Measurements from ENCODE around the gene TCERG1L.

The TCERG1L gene

DNA sequence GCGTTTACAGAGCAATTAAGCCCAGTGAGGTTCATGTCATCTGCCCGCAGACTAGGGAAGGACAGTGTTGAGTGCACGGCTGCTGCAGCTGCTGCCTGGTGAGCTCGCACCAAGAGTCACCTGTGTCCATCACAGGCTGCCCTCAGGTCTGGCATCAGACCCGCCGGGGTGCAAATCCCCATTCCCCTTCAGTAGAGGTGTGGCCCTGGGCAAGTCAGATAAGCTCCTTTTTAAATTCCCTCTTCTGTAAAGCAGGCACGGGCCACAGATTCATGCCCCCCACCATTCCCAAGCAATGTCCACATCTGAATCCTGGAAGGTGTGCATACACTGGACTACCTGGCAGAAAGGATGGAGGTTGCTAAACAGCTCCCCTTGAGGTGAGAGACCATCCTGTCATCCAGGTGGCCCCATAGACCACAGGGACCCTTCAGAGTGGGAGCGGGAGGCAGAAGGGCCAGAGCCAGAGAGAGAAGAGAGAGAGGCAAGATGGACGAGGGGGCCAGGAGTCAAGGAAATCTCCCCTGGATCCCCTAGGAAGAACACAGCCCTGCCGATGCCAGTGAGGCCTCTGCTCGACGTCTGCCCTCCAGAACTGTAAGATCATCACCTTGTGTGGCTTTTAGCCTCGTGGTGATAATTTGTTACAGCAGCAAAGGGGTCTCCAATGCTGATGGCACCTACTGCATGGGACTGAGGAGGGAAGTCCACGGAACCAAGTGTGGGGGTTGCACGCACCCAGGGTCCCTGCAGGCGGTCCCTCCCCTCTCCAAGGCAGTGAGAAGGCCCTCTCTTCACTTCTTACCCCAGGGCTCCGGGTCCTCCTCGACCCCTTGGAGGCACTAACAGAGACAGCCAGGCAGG is 168.8 kb downstream of the TCERG1L start:
- TF ChIP-seq, protein P1, sequence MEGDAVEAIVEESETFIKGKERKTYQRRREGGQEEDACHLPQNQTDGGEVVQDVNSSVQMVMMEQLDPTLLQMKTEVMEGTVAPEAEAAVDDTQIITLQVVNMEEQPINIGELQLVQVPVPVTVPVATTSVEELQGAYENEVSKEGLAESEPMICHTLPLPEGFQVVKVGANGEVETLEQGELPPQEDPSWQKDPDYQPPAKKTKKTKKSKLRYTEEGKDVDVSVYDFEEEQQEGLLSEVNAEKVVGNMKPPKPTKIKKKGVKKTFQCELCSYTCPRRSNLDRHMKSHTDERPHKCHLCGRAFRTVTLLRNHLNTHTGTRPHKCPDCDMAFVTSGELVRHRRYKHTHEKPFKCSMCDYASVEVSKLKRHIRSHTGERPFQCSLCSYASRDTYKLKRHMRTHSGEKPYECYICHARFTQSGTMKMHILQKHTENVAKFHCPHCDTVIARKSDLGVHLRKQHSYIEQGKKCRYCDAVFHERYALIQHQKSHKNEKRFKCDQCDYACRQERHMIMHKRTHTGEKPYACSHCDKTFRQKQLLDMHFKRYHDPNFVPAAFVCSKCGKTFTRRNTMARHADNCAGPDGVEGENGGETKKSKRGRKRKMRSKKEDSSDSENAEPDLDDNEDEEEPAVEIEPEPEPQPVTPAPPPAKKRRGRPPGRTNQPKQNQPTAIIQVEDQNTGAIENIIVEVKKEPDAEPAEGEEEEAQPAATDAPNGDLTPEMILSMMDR (IDR thresholded peaks at IDR 0.05): no peak

DNA sequence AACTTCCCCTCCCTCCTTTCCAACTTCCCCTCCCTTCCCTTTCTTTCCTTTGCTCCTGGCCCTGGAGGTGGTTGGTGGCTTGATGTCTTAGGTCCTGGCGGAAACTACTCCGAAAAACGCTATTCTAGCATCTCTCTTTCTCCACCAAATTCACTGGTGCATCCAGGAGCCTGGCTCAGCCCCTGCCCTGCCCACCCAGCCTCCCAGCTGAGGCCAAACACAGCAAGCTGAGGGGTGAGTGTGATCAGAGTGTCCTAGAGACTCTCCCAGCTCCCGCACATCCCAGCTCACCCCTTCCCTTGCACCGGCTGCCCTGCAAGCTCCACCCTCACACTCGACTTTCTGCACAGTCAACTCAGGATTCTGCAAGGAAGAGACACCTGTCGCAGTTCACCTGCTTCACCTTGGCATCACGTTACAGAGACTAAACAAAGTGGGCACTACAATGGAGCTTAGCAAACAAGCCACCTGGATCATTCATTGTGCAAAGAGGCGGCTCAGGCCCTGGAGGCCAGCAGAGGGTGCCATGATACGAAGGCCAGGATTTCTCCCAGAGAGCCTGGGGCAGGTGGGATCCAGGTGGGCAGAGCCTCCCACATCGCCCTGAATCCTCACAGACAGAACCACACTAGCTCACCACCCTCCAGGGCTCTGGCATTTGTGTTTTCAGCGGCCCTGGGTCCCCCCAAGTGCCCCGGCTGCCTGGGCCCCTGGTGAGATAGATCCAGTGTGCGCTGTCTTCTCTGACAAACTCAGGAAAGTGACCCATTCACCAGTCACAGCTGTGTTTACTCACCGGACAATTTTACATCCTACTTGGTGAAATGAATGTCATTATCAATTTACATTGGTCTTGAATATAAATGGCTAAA is 169.6 kb downstream of the TCERG1L start:
- TF ChIP-seq, protein P1 (IDR thresholded peaks at IDR 0.05): no peak

DNA sequence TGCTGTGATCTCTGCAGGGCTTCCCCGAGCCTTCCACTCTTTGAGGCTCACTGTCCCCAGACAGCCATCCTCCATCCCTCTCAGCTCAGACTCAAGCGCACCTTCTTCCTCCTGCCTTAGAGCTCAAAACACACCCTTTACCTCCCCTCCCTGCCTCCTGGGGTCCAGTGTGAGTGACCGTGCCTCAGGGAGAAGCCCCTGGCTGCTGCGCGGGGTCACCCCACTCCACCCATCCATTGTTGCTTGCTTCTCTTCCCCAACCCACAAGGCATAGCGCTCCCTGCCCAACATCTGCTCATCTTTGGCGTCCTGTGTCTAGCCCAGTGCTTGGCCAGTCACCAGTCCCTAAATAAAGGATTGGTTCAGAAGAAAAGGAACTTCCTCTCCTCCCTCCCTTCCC is 170.3 kb downstream of the TCERG1L start:
- TF ChIP-seq, protein P1 (IDR thresholded peaks at IDR 0.05): no peak

DNA sequence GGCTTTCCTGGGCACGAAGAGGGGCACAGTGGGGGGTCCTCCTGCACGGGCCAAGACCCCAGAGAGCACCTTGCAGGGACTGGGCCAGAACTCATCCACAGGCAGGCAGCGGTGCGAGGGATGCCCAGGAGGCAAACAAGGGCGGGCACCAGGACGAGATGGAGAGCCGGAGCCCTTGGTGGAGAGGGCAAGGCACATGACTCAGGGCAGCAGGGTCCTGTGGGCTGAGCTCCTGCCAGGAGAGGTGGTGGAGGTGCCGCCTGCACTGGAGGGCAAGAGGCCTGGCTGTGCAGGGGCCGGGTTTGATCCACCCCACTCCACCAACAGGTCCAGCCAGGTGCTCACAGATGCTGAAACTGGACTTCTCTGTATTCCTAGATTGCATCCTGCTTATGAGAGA is 170.9 kb downstream of the TCERG1L start:
- TF ChIP-seq, protein P1 (IDR thresholded peaks at IDR 0.05): no peak

DNA sequence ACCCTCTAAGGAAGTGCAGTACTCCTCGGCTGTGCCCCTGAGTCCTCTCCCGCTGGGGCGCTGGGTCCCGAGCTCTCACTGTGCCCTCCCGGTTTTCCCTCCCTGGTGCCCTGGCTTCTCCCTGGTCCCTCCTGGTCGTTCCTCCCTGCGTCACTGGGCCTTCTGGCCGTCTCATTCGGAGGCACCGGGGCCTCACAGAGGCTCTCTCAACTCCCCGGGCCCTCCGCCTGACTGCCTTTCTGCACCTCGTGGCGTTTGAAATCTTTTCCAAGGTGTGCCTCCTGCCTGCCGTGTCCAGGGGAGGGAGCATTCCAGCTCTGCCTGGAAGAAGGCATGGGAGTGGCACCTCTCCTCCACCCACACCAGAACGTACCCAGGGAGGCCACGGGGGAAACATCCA is 174.3 kb downstream of the TCERG1L start:
- TF ChIP-seq, protein P1 (IDR thresholded peaks at IDR 0.05): no peak

DNA sequence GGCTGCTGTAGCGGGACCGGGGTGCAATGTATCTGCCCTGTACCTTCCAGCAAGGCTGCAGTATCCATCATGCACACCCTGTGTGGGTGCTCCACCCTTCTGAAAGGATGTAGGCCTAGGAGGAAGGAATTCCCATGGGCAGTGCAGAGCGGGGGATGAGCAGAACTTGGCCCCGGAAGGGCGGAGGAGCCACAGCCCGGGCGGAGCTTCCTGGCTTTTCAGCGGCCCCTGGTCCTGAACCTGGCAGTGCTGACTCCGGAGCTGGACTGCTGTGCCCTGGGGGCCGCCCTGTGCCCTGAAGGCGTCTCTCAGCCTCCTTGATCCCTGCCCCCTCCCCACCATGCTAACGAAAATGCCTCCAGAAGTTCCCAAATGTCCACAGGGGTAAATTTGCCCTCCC is 175.8 kb downstream of the TCERG1L start:
- TF ChIP-seq, protein P1 (IDR thresholded peaks at IDR 0.05): no peak

DNA sequence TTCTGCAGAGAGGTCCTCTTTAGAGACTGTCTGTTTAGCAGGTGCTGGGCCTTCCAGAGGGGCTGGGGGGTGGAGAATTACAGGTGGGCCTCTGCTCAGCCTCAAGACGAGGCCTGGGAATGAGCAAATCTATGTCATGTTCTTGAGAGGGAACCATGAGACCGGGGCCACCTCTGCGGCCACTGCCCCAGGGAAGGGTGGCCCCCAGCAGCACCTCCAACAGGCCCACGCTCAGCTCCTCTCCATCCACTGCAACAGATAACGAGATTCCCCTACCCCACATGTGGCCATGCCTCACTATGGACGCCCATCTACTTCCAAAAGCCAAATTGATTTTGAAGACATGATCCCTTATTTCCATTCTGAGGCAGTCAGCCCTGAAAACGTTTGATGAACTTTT is 176.9 kb downstream of the TCERG1L start:
- TF ChIP-seq, protein P1 (IDR thresholded peaks at IDR 0.05): no peak

Data from LNCAP (cell line).